CD14-positive monocyte (primary cell): ENCODE results near the gene PRODH2. TPM values are rescaled to one million over a fixed set of nuclear protein-coding genes. Genes with fewer than 3 reads are reported as not detected.
"Not testable (repeated sequence)": the region's sequence is repeated elsewhere in the genome, so short reads cannot be mapped to it uniquely, and the experiment has no call there.

ENCODE experiments used
- DNase-seq, 3 donors: peaks; one replicate each; pipeline ENCODE4 v3.0.0-alpha.2; 2011 to 2022
- H2AFZ ChIP-seq: 2 replicates; pipeline ENCODE4 v1.6.0; 2012; ENCODE audit warnings: mild to moderate bottlenecking, low read depth, low read length, inconsistent platforms; ENCODE audit not compliant: insufficient read depth, poor library complexity, severe bottlenecking
- H3K27ac ChIP-seq, 2 donors: 1 replicate in 1 of 2; 2 replicates in 1 of 2; pipeline ENCODE4 v1.5.1; 2012 to 2013; ENCODE audit warnings: low read length in 2 of 2, control low read depth in 1 of 2, inconsistent platforms in 1 of 2, low read depth in 1 of 2, mild to moderate bottlenecking in 1 of 2
- H3K27me3 ChIP-seq, 2 donors: one replicate each; pipeline versions ENCODE4 v1.6.0 to v1.6.1; 2011 to 2013; ENCODE audit warnings: low read length in 2 of 2; ENCODE audit not compliant: control insufficient read depth in 2 of 2, insufficient read depth in 2 of 2
- H3K36me3 ChIP-seq, 2 donors: replicated peaks in 1 of 2; 1 replicate in 1 of 2; 2 replicates in 1 of 2; pipeline versions ENCODE4 v1.5.1 to v1.6.1; 2012 to 2013; ENCODE audit warnings: low read length in 2 of 2, control low read depth in 1 of 2, inconsistent platforms in 1 of 2, mild to moderate bottlenecking in 1 of 2; ENCODE audit not compliant: insufficient read depth in 2 of 2, control insufficient read depth in 1 of 2
- H3K4me1 ChIP-seq, 2 donors: 1 replicate in 1 of 2; 2 replicates in 1 of 2; pipeline versions ENCODE4 v1.5.1 to v1.6.1; 2012 to 2013; ENCODE audit warnings: low read length in 2 of 2, control low read depth in 1 of 2, inconsistent platforms in 1 of 2, mild to moderate bottlenecking in 1 of 2, moderate library complexity in 1 of 2; ENCODE audit not compliant: insufficient read depth in 2 of 2, control insufficient read depth in 1 of 2
- H3K4me2 ChIP-seq: replicated peaks from 2 replicates; pipeline ENCODE3; 2012; ENCODE audit warnings: low read length, moderate library complexity, mild to moderate bottlenecking; ENCODE audit not compliant: poor library complexity, severe bottlenecking; ENCODE audit errors: extremely low read depth
- H3K4me3 ChIP-seq, 3 experiments: fragments of 200-600 bp in 1 of 3; sonication (generic) in 1 of 3; replicated peaks in 1 of 3; 1 replicate in 2 of 3; 2 replicates in 1 of 3; pipeline ENCODE4 v1.5.1; 2011 to 2013; ENCODE audit warnings: low read length in 3 of 3, mild to moderate bottlenecking in 3 of 3, control low read depth in 2 of 3, low read depth in 2 of 3, inconsistent platforms in 1 of 3, moderate library complexity in 1 of 3
- H3K79me2 ChIP-seq: 2 replicates; pipeline ENCODE4 v1.6.0; 2012; ENCODE audit warnings: mild to moderate bottlenecking, control low read depth, inconsistent platforms, low read length, moderate library complexity; ENCODE audit not compliant: insufficient read depth
- H3K9ac ChIP-seq: 2 replicates; pipeline ENCODE4 v1.6.0; 2017; ENCODE audit warnings: low read length, mild to moderate bottlenecking; ENCODE audit not compliant: insufficient read depth, poor library complexity, severe bottlenecking
- H3K9me3 ChIP-seq, 2 donors: replicated peaks in 1 of 2; 1 replicate in 1 of 2; 2 replicates in 1 of 2; pipeline versions ENCODE4 v1.5.1 to v1.6.1; 2012 to 2013; ENCODE audit warnings: low read length in 2 of 2, control low read depth in 1 of 2; ENCODE audit not compliant: control insufficient read depth in 1 of 2, insufficient read depth in 1 of 2
- H4K20me1 ChIP-seq: 2 replicates; pipeline ENCODE4 v1.6.0; 2012; ENCODE audit warnings: mild to moderate bottlenecking, low read length, control low read depth, moderate library complexity; ENCODE audit not compliant: insufficient read depth
- H3K27ac Mint-ChIP-seq, 7 donors: one replicate each; pipeline ENCODE4 v1.8.0; 2020; ENCODE audit warnings: mild to moderate bottlenecking in 7 of 7, mixed read lengths in 7 of 7, moderate library complexity in 6 of 7, inconsistent platforms in 2 of 7
- H3K27me3 Mint-ChIP-seq, 3 donors: one replicate each; pipeline ENCODE4 v1.8.0; 2021 to 2022; ENCODE audit warnings: low read depth in 3 of 3, mild to moderate bottlenecking in 3 of 3, mixed read lengths in 3 of 3, moderate library complexity in 3 of 3, inconsistent platforms in 1 of 3
- H3K36me3 Mint-ChIP-seq, 2 donors: one replicate each; pipeline ENCODE4 v1.8.0; 2020; ENCODE audit warnings: mixed read lengths in 2 of 2, inconsistent platforms in 1 of 2, mild to moderate bottlenecking in 1 of 2
- H3K4me1 Mint-ChIP-seq: one replicate; pipeline ENCODE4 v1.8.0; 2020; ENCODE audit warnings: mild to moderate bottlenecking, mixed read lengths
- H3K4me3 Mint-ChIP-seq, 2 donors: one replicate each; pipeline ENCODE4 v1.8.0; 2020; ENCODE audit warnings: mild to moderate bottlenecking in 2 of 2, mixed read lengths in 2 of 2, moderate library complexity in 1 of 2
- H3K9me3 Mint-ChIP-seq, 7 donors: one replicate each; pipeline ENCODE4 v1.8.0; 2020 to 2022; ENCODE audit warnings: mixed read lengths in 7 of 7, mild to moderate bottlenecking in 6 of 7, moderate library complexity in 6 of 7, inconsistent platforms in 2 of 7
- CTCF ChIP-seq: fragments of 200-600 bp; IDR thresholded peaks from one replicate; pipeline ENCODE4 v1.8.0; 2022; ENCODE audit warnings: antibody characterized with exemption, mild to moderate bottlenecking
- WGBS: methylation state at CpG from one replicate; pipeline ENCODE4 v1.1.5; 2013; ENCODE audit warnings: missing lambda C conversion rate; ENCODE audit not compliant: insufficient coverage; 5-methylcytosine and 5-hydroxymethylcytosine counted together
- intact Hi-C, 2 donors: fragments of 100-400 bp; cut with micrococcal nuclease; formaldehyde crosslinking; loops; one replicate each; pipeline versions ENCODE4 v1.15.0 to v1.15.1; 2023
- polyA plus RNA-seq, 3 donors: library from polyadenylated mRNA; depleted of rRNA in 1 of 3; unstranded in 2 of 3; stranded (reverse) in 1 of 3; fragments of 300-500 nt in 2 of 3; fragments of >200 nt in 1 of 3; fragmentation: Illumina TruSeq in 2 of 3; gene quantifications; 1 replicate in 2 of 3; 2 replicates in 1 of 3; pipeline ENCODE4 v1.2.3, GENCODE V29; 2012 to 2021

Gene PRODH2
- polyA plus RNA-seq, 3 donors: not detected

DNA sequence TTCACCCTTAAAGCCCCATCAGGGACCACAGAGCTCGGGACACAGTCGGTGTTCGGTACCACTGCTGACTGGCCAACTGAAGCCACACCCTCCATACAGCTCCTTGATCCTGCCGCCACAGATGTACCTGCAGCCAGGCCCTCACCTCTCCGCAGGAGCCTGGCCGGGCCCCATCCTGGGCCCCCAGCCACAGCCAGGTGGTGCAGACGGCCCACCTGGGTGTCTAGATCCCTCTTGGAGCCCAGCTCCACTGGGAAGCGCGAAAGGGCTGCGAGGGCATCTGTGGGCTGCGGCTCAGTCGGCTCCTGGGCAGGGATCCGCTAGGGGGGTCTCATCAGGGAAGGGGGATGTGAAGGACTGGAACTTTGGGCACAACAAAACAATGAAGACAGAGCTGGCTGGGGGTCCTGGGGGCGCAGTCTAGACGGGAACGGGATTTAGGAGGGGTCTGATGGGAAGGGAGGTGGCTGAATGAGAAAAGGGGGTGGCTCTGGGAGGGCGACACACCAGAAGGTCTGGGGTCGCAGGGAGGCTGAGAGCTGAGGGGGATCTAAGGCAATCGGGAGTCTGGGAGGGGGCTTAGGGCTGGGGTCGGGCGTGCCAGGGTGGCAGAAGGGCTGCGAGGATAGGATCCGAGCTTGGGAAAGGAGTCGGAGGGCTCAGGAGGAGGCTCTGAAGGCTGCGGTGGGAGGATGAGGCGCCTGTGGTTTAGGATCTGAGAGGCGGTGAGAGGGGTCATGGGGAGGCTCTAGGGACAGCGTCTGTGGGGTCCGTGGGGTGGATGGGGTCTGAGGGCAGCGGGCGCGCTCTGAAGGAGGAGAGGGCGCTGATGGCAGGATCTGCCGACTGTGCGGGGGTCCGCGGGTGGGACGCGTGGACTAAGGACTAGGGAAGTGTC, 15.8 kb downstream of the PRODH2 start:
- Histone ChIP-seq H3K9ac (no peak overlapping the region), H4K20me1 (no peaks in the 10 kb centered on the region), H3K9me3 (peaks cover 0 to 1% of the 10 kb centered on the region in 2 donors), H3K4me2 (no peak overlapping the region), H3K4me1 (no peaks in the 10 kb centered on the region), H3K4me3 (no peak overlapping the region), H3K27me3 (peaks cover 2 to 22% of the 10 kb centered on the region in 2 donors), H3K27ac (no peak overlapping the region), H3K79me2 (no peaks in the 10 kb centered on the region), H3K36me3 (no peaks in the 10 kb centered on the region), H2AFZ (no peak overlapping the region)
- H3K36me3 Mint-ChIP-seq: no peaks in the 10 kb centered on the region
- no peak for TF ChIP-seq CTCF
- peak overlapping the region in 2 of 7 donors; percentile 19 to 50 for H3K27ac Mint-ChIP-seq
- WGBS: 21% methylated on average over 39 of the region's 39 CpGs
- H3K9me3 Mint-ChIP-seq: peaks cover 0 to 12% (median 2%) of the 10 kb centered on the region in 7 donors
- H3K4me3 Mint-ChIP-seq: peak overlapping the region in 1 of 2 donors; percentile 73
- intact Hi-C loops: no loop called here
- DNase-seq: no peak
- peaks cover 34 to 49% (median 44%) of the 10 kb centered on the region in 3 donors for H3K27me3 Mint-ChIP-seq
- H3K4me1 Mint-ChIP-seq: peaks cover 4% of the 10 kb centered on the region

DNA sequence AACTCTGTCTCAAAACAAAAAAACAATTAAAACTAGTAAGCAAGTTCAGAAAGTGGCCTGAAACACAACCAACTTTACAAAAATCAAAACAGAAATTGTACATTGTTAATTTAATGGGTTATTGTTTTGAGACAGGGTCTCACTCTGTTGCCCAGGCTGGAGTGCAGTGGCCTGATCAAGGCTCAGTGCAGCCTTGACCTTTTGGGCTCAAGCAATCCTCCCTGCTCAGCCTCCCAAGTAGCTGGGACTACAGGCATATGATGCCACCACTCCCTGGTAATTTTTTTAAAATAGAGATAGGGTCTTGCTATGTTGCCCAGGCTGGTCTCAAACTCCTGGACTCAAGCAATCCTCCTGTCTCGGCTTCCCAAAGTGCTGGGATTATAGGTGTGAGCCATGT, 17.1 kb downstream of the PRODH2 start:
- peaks cover 34 to 48% (median 44%) of the 10 kb centered on the region in 3 donors for H3K27me3 Mint-ChIP-seq
- H2AFZ ChIP-seq, DNase-seq, H3K4me1 Mint-ChIP-seq, intact Hi-C loops, H3K79me2 ChIP-seq, H3K36me3 ChIP-seq, H3K9ac ChIP-seq, H3K4me2 ChIP-seq, H3K27ac Mint-ChIP-seq, H3K9me3 Mint-ChIP-seq, H4K20me1 ChIP-seq, H3K4me1 ChIP-seq, H3K27ac ChIP-seq, H3K36me3 Mint-ChIP-seq, H3K4me3 Mint-ChIP-seq, H3K9me3 ChIP-seq, H3K4me3 ChIP-seq: not testable (repeated sequence)
- peaks cover 2 to 22% of the 10 kb centered on the region in 2 donors for H3K27me3 ChIP-seq
- WGBS: no CpG with 5 or more reads among the region's 1 CpG
